Fibroblast of lung (primary cell): ENCODE measurements around the gene ZBTB12. TPM values are rescaled to one million over a fixed set of nuclear protein-coding genes. Genes with fewer than 3 reads are reported as not detected.

Experiments used
- DNase-seq, 2 donors: peaks; one replicate each; pipeline versions ENCODE4 v3.0.0 to v3.0.0-alpha.2; 2010; ENCODE audit warnings: low read depth in 2 of 2
- H2AFZ ChIP-seq: 2 replicates; pipeline ENCODE4 v1.5.1; 2012; ENCODE audit warnings: low read length, control low read depth, inconsistent platforms
- H3K27ac ChIP-seq: 2 replicates; pipeline ENCODE4 v1.5.1; 2011; ENCODE audit warnings: low read length, control low read depth; ENCODE audit not compliant: insufficient read depth
- H3K27me3 ChIP-seq: 2 replicates; pipeline ENCODE4 v1.5.1; 2011; ENCODE audit warnings: mild to moderate bottlenecking, low read length; ENCODE audit not compliant: control insufficient read depth, insufficient read depth
- H3K36me3 ChIP-seq: 2 replicates; pipeline ENCODE4 v1.5.1; 2011; ENCODE audit warnings: low read length; ENCODE audit not compliant: control insufficient read depth, insufficient read depth
- H3K4me1 ChIP-seq: 2 replicates; pipeline ENCODE4 v1.5.1; 2011; ENCODE audit warnings: low read length; ENCODE audit not compliant: control insufficient read depth, insufficient read depth; ENCODE audit errors: extremely low read depth
- H3K4me2 ChIP-seq: 2 replicates; pipeline ENCODE4 v1.5.1; 2011; ENCODE audit warnings: low read length, control low read depth; ENCODE audit not compliant: insufficient read depth; ENCODE audit errors: extremely low read depth
- H3K4me3 ChIP-seq, 4 experiments: fragments of 200-600 bp in 1 of 4; sonication (generic) in 1 of 4; replicated peaks in 1 of 4; 2 replicates each; pipeline ENCODE4 v1.5.1; 2011 to 2016; ENCODE audit warnings: low read length in 4 of 4, low read depth in 3 of 4, mild to moderate bottlenecking in 3 of 4, control low read depth in 2 of 4, inconsistent platforms in 1 of 4, mixed read lengths in 1 of 4; ENCODE audit not compliant: insufficient read depth in 1 of 4; ENCODE audit errors: control extremely low read depth in 1 of 4
- H3K79me2 ChIP-seq: 2 replicates; pipeline ENCODE4 v1.5.1; 2012; ENCODE audit warnings: mild to moderate bottlenecking, low read length, inconsistent platforms; ENCODE audit not compliant: control insufficient read depth, insufficient read depth
- H3K9ac ChIP-seq: 2 replicates; pipeline ENCODE4 v1.5.1; 2011; ENCODE audit warnings: mild to moderate bottlenecking, low read length, control low read depth; ENCODE audit not compliant: insufficient read depth
- H3K9me3 ChIP-seq: 2 replicates; pipeline ENCODE4 v1.5.1; 2012; ENCODE audit warnings: low read depth, low read length; ENCODE audit not compliant: control insufficient read depth, insufficient read depth
- H4K20me1 ChIP-seq: 2 replicates; pipeline ENCODE4 v1.5.1; 2011; ENCODE audit warnings: low read length; ENCODE audit not compliant: control insufficient read depth, insufficient read depth; ENCODE audit errors: extremely low read depth
- CTCF ChIP-seq, 2 donors: IDR thresholded peaks in 1 of 2; conservative IDR thresholded peaks in 1 of 2; 1 replicate in 1 of 2; 2 replicates in 1 of 2; pipeline ENCODE4 v1.5.1; 2011 to 2012; ENCODE audit warnings: low read length in 2 of 2, control low read depth in 1 of 2, inconsistent platforms in 1 of 2, low read depth in 1 of 2, mild to moderate bottlenecking in 1 of 2
- EZH2 ChIP-seq: IDR thresholded peaks from 2 replicates; pipeline ENCODE4 v1.5.1; 2012; ENCODE audit warnings: low read length, control low read depth, mild to moderate bottlenecking; ENCODE audit errors: missing control alignments
- polyA plus RNA-seq, 2 donors: library from polyadenylated mRNA; depleted of rRNA in 1 of 2; stranded (reverse) in 1 of 2; unstranded in 1 of 2; fragments of >200 nt; gene quantifications; 2 replicates each; pipeline ENCODE4 v1.2.1, GENCODE V29; 2011 to 2012; ENCODE audit warnings: missing spikeins in 1 of 2
- total RNA-seq: library from RNA; depleted of rRNA; stranded (reverse); fragments of >200 nt; gene quantifications from 2 replicates; pipeline ENCODE4 v1.2.1, GENCODE V29; 2014

Gene ZBTB12
- total and polyA plus RNA-seq, 2 donors (not counting 1 experiment from before 2014, with no cell fraction given): 1.2 to 13.2 TPM

GRCh38 chr6:31919624-31920303, 17.9 kb upstream of the ZBTB12 start:
- no peak for DNase-seq
- H3K27me3 ChIP-seq: no peaks in the 10 kb centered on the region
- no peak overlapping the region for H3K4me2 ChIP-seq
- no peaks in the 10 kb centered on the region for H3K9me3 ChIP-seq
- H3K79me2 ChIP-seq: no peaks in the 10 kb centered on the region
- no peaks in the 10 kb centered on the region for H3K4me1 ChIP-seq
- no peak overlapping the region for H3K4me3 ChIP-seq
- TF ChIP-seq CTCF (conservative IDR thresholded peaks at IDR 0.05 in 1 of 2, IDR thresholded peaks at IDR 0.05 in 1 of 2; ENCODE audit: low read depth in 1 of 2, low read length in 2 of 2) (no peak), EZH2 (no peak)
- H3K27ac ChIP-seq: no peak overlapping the region
- no peak overlapping the region for H3K9ac ChIP-seq
- H4K20me1 ChIP-seq: no peaks in the 10 kb centered on the region
- no peaks in the 10 kb centered on the region for H3K36me3 ChIP-seq
- H2AFZ ChIP-seq: no peak overlapping the region

GRCh38 chr6:31918069-31918720, 16.3 kb upstream of the ZBTB12 start:
- Histone ChIP-seq H3K79me2 (no peaks in the 10 kb centered on the region), H3K9ac (no peak overlapping the region), H3K4me3 (no peak overlapping the region), H3K36me3 (no peaks in the 10 kb centered on the region), H3K27me3 (no peaks in the 10 kb centered on the region), H3K9me3 (no peaks in the 10 kb centered on the region), H3K4me1 (no peaks in the 10 kb centered on the region), H3K27ac (no peak overlapping the region), H4K20me1 (no peaks in the 10 kb centered on the region), H2AFZ (no peak overlapping the region), H3K4me2 (no peak overlapping the region)
- no peak for DNase-seq
- TF ChIP-seq CTCF (conservative IDR thresholded peaks at IDR 0.05 in 1 of 2, IDR thresholded peaks at IDR 0.05 in 1 of 2; ENCODE audit: low read depth in 1 of 2, low read length in 2 of 2) (no peak), EZH2 (no peak)

- H3K4me3 ChIP-seq: no peak overlapping the region
- H3K27ac ChIP-seq: no peak overlapping the region
- H3K4me1 ChIP-seq: peaks cover 3% of the 10 kb centered on the region
- no peaks in the 10 kb centered on the region for H3K36me3 ChIP-seq
- no peak overlapping the region for H2AFZ ChIP-seq
- no peaks in the 10 kb centered on the region for H3K79me2 ChIP-seq
- no peak for TF ChIP-seq EZH2
- TF ChIP-seq CTCF (conservative IDR thresholded peaks at IDR 0.05 in 1 of 2, IDR thresholded peaks at IDR 0.05 in 1 of 2; ENCODE audit: low read depth in 1 of 2, low read length in 2 of 2): no peak
- no peaks in the 10 kb centered on the region for H3K9me3 ChIP-seq
- H4K20me1 ChIP-seq: no peaks in the 10 kb centered on the region
- DNase-seq: no peak
- H3K9ac ChIP-seq: no peak overlapping the region
- H3K27me3 ChIP-seq: no peaks in the 10 kb centered on the region
- H3K4me2 ChIP-seq: no peak overlapping the region
Observed at GRCh38 chr6:31915756-31916155, 13.9 kb upstream of the ZBTB12 start.
